HG02642 (cell line): ENCODE measurements around the gene SDC3.
"Not testable (repeated sequence)": the region's sequence is repeated elsewhere in the genome, so short reads cannot be mapped to it uniquely, and the experiment has no call there.

Experiments
- ATAC-seq: cut with Tn5 transposase; IDR thresholded peaks from one replicate; pipeline ENCODE4 v1.9.1; 2021; ENCODE audit warnings: mild to moderate bottlenecking; ENCODE audit not compliant: unreplicated experiment, poor library complexity

SDC3 gene

GRCh38 chr1:30879126-30879786 lies 29.3 kb downstream of the SDC3 start:
- ATAC-seq, result no peak

- no peak for ATAC-seq
Observed at GRCh38 chr1:30878559-30878958, 30.0 kb downstream of the SDC3 start.

GRCh38 chr1:30878016-30878415 lies 30.5 kb downstream of the SDC3 start:
- no peak for ATAC-seq

- ATAC-seq, result no peak
Observed at GRCh38 chr1:30877205-30877912, 31.2 kb downstream of the SDC3 start.

- no peak for ATAC-seq
Observed at GRCh38 chr1:30876451-30877204, 31.9 kb downstream of the SDC3 start.

- ATAC-seq, result no peak
Observed at GRCh38 chr1:30875916-30876315, 32.6 kb downstream of the SDC3 start.

- ATAC-seq, result no peak
Observed at GRCh38 chr1:30875197-30875596, 33.4 kb downstream of the SDC3 start.

- ATAC-seq, result no peak
Observed at GRCh38 chr1:30874176-30874575, 34.4 kb downstream of the SDC3 start.

GRCh38 chr1:30872948-30873263 lies 35.7 kb downstream of the SDC3 start:
- ATAC-seq, result no peak

GRCh38 chr1:30872033-30872947 lies 36.3 kb downstream of the SDC3 start:
- ATAC-seq, result no peak

- ATAC-seq, result no peak
Observed at GRCh38 chr1:30871276-30871871, 37.2 kb downstream of the SDC3 start.

GRCh38 chr1:30870656-30871055 lies 37.9 kb downstream of the SDC3 start:
- no peak for ATAC-seq

GRCh38 chr1:30870035-30870434 lies 38.5 kb downstream of the SDC3 start:
- no peak for ATAC-seq

- peak; percentile 47 for ATAC-seq
Observed at GRCh38 chr1:30868833-30869435, 39.6 kb downstream of the SDC3 start.

- not testable (repeated sequence) for ATAC-seq
Observed at GRCh38 chr1:30868057-30868456, 40.5 kb downstream of the SDC3 start.

- ATAC-seq, result no peak
Observed at GRCh38 chr1:30867537-30867936, 41.0 kb downstream of the SDC3 start.

- no peak for ATAC-seq
Observed at GRCh38 chr1:30866594-30866993, 42.0 kb downstream of the SDC3 start.

- no peak for ATAC-seq
Observed at GRCh38 chr1:30864681-30865080, 43.9 kb downstream of the SDC3 start.

- no peak for ATAC-seq
Observed at GRCh38 chr1:30863858-30864604, 44.5 kb downstream of the SDC3 start.
